ENCODE data around the gene MBNL3.

Gene MBNL3, protein sequence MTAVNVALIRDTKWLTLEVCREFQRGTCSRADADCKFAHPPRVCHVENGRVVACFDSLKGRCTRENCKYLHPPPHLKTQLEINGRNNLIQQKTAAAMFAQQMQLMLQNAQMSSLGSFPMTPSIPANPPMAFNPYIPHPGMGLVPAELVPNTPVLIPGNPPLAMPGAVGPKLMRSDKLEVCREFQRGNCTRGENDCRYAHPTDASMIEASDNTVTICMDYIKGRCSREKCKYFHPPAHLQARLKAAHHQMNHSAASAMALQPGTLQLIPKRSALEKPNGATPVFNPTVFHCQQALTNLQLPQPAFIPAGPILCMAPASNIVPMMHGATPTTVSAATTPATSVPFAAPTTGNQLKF

DNA sequence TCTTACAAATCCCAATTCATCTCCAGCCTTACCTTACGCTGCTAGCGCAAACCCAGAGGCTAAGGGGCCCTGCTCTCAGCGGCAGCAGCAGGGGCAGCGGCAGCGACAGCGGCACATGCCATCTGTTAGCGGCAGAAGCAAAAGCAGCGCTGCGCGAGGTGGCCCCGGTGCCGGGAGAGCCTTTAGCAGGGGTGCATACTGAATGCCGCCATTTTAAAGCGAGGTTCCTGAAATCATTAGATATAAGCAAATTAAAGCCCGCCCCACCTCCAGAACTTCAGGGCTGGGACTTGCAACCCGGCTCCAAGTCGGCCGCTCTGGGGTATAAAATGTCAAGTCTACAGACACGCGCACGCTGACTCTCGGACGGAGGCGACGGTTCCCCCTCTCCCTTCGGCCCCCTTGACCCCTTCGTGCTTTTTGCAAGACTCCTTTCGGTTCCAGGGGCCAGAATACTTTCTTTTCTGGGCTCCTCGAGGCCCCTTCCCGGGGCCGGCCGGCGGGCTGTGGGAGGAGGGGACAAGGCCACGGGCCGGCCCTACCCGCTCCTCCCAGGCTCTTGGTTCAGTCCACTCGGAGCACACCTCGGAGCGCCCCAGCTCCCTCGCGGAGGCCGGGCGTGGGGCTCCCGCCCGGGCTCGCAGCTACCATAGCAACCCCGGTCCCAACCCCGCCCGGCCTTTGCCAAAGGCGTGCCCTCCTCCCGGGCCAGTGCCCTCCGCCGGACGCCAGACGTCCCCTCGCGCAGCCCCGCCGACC is at the start of gene MBNL3:
Gene MBNL3, minus strand, starts transcription at position 220 of the 759 bp plus-strand sequence. CDS start 49,427 bp downstream, outside the sequence.
- peak; percentile 80 for DNase-seq

GRCh38 chrX:132533409-132533808 is 44.6 kb upstream of the MBNL3 start:
- no peak for DNase-seq

DNA sequence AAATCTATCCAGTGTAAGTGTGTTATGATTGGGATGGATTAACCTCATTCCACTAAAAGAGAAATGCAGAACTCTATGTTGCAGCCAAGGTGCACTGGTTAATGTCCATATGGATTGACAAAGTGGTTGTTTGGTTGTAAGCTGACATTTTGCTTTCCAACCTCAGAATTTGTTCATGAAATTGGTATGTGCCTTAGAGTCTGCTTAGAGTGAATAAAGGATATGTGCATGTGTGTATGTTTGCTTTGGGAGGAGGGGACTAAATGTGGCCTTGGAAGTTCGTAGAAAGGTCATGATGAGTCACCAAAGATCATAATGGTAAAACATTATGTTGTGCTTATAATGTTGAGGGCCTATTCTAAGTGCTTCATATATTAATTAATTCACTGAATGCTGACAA is 44.1 kb upstream of the MBNL3 start:
- no peak for DNase-seq

DNA sequence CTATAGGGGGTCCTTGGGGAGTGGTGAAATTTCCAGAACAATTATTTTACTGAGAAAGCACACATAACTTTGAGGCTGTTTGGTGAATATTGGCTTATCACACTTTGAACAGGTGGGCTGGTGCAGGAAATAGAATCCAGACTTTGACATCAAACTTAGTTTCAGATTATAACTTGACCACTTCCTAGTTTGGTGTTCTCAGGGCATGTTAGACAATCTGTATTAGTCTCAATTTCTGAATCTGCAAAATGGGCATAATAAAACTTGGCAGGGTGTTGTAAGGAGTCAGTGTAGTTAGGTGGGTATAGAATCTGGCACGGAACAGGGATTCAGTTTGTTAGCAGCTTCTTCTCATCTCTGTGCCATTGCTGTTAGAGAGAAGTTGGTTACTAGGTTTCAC is 43.3 kb upstream of the MBNL3 start:
- DNase-seq = no peak

- DNase-seq = no peak
These were observed 32.0 kb upstream of the MBNL3 start for GRCh38 chrX:132520792-132521191.

GRCh38 chrX:132520213-132520612 is 31.4 kb upstream of the MBNL3 start:
- no peak for DNase-seq

DNA sequence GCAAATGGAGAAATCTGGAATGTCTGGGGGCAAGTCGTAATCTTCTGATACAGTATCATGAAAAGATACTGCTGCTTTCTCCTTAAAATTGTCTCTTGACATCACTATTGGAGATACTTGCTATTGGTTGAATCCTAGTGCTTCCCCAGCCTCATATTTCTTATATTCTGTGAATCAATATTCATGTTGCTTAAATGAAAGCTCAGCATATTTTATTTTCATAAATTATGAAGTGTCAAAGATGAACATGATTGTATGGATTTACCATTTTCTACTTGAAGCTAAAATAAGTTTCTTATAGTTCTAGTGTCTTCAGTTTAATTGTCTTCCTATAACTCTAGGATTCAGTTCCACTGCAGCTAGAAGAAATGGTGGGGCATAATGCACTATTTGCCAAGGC is 29.6 kb upstream of the MBNL3 start:
- DNase-seq = no peak

- no peak for DNase-seq
These were observed 20.0 kb upstream of the MBNL3 start for GRCh38 chrX:132508834-132509233.

DNA sequence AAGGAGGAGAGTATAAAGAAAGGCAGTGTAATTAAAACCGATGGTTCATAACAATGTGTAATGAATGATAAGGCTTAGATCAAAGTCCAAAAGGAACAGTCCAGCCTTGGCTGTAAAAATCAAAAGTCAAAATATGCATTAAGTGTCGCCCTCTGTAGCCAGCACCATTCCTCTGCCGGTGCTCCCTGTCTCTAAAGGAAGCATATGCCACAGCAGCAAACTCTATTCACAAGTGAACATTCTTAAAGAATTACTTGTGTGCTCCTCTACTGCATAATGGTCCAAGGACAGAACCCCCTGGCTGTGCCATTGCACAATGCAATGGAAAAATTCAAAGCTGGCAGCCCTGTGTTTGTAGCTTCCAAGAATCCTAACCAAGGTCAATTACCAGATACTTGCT is 16.3 kb upstream of the MBNL3 start:
- no peak for DNase-seq

DNA sequence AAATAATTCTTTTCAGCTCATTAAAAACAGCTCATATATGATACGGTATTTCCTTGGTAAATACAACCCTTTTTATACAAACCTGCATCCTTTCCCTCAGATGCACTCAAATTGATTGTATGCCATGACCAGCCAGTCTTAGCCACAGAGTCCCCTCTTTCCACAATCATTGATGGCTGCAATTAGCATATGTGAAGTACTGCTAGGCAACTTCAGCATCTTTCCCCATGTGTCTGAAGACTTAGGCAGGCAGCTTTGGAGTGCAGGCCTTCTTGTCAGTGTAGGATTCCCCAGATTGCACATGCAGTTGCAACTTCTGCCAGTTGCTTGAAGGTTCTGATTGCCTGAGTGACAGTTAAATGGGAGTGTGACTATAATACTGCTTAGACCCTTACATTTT is 15.6 kb upstream of the MBNL3 start:
- no peak for DNase-seq

- DNase-seq = no peak
These were observed 12.8 kb upstream of the MBNL3 start for GRCh38 chrX:132501606-132502005.

DNA sequence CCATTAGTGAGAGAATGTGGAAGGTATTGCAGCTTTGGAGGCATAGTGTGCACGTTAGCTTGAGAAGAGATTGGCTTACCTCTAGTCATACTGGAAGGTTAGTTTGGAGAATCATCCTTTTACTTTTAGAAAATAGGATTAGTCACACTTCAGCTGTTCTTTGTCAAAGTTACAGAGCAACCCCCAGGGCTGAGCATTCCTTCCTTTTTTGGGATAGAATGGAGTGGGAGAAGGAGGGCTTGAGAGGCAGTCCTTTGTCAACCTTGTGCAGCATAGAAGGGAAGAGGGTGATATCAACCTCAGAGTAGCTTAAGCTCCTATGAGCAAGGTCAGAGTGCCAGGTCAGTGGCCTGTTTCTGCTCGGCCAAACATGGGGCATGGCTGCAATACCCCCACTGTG is 8.6 kb upstream of the MBNL3 start:
- DNase-seq = no peak

DNA sequence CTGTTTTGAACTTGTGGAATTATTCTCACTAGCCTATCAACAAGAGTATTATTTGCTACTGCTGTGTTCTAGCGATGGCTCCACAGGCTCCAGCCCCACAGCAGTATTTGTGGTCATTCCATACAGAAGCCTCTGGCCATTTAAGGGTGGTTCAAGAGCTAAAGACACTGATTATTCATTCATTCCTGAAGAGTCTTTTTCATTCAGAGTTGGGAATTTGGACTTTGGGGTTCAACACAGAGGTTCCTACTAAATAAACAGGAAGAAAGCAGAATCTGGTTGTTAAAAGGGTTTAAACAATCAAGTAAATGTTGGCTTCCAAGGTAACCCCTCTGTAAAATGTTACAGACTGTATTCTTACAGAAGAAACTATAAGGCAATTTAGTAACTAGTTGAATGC is 4.3 kb upstream of the MBNL3 start:
- no peak for DNase-seq

DNA sequence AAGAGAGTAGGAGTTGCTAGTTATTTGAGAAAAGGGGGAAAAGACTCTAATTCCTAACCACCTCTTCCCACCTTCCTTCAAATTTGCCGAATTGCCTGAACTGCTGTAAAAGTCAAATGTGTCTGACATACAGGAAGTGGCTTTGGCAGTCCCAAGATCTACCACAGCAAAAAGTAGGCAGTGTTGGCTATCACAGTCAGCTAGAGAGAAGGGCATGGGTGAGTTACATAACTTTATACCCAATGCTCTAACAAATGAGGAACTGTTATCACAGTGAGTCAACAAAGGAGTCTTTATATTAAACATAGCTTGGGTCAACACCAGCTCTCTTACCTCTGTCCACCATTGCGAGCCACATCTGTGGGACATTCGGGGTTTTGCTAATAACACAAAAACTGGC is 2.4 kb upstream of the MBNL3 start:
- DNase-seq = no peak

- peak; percentile 76 for DNase-seq
These were observed 961 bp upstream of the MBNL3 start for GRCh38 chrX:132489578-132490419.

DNA sequence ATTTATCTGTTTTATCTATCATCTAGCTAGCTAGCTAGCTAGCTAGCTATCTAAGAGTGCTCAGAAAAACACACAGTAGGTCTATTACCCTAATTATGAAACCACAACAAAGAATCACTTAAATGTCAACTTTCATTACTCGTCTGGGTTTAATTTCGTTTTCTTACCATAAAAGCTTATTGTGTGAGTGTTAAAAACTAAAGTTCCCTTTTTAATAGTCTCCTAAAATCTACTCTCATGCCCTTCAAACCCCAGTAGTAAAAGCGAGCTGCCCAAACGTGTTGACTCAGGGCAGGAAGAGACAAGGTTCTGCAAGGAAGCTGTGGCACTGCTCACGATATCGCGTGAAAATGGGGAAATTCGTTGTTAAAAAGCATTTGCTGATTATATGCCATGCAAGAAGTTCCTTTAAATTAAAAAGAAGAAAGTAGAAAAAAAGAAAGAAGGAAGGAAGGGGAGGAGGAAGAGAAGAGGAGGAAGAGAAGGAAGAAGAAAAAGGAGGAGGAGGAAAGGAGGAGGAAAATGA is 595 bp downstream of the MBNL3 start:
- DNase-seq = peak; percentile 60

GRCh38 chrX:132486599-132487178 is 2.1 kb downstream of the MBNL3 start:
- DNase-seq = no peak

DNA sequence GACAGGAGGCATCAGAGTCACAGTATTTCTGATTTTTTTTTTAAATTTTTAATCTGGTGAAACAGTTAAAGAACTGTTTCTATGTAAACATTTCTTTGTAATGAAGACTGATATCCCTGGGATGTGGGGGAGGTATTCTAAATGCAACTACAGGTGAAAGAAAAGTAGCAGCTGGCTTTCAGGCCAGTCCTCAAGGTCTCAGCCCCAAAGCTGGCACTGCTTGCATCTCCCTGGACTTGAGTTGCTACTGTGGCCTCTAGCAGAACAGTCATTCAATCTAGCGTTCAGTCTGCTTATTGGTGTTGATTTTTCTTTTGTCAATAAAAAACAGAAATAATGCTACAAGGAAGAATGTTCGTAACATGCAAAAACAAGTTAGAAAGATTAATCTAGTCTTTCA is 4.9 kb downstream of the MBNL3 start:
- no peak for DNase-seq

DNA sequence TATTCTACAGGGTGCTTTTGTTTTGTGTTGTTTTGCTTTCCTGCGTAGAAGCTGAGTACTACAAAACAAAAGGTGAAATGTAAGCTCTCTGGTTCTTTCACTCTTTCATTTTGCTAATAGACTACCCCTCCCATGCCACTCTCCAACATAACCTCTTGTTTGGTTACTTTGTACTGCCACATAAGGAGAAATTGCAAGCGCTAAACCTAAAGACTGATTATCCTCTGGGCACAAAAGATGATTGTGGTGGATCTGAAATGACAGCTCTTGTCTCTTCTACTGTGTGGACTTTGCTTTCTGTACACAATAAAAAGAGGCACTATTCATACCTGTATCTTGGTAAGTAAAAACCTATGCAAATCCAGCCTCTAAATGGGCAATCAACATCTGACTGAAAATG is 5.3 kb downstream of the MBNL3 start:
- DNase-seq = no peak

GRCh38 chrX:132482632-132483031 is 6.2 kb downstream of the MBNL3 start:
- no peak for DNase-seq

DNA sequence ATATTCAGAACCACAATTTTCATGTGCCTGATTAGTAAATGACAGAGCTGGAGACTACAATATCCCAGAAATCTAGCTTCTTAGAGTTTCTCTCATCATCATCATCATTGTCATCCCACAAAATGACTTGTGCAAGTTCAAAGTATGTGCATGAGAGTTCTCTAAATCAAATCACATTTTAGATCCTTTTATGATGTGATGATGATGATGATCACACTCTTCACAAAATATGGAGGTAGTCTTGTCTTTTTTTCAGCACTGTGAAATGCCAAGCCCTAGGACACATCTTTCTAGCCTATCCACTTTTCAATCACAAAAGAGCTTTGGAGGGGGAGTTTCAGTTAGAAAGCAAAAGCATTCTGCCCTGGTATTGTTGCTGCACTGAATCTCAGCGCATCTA is 7.4 kb downstream of the MBNL3 start:
- no peak for DNase-seq

- peak; percentile 68 for DNase-seq
These were observed 8.1 kb downstream of the MBNL3 start for GRCh38 chrX:132480581-132481203.

Data from activated CD8-positive, alpha-beta memory T cell treated with anti-CD3 and anti-CD28 coated beads for 24 hours (primary cell).